Neural cell (in vitro differentiated cells): ENCODE measurements around the gene MAP7D2. TPM values are rescaled to one million over a fixed set of nuclear protein-coding genes. Genes with fewer than 3 reads are reported as not detected.

Experiments used
- H2AFZ ChIP-seq: fragments of 200-600, 300-800 bp; sonication (generic), shearing (Covaris generic); 2 replicates; pipeline ENCODE4 v1.6.0; 2014; ENCODE audit warnings: low read depth, mild to moderate bottlenecking, antibody characterized with exemption, low read length, moderate library complexity
- H3F3A ChIP-seq: fragments of 200-600 bp; shearing (Covaris generic); 2 replicates; pipeline ENCODE4 v1.6.1; 2016; ENCODE audit warnings: mild to moderate bottlenecking, moderate library complexity, mixed read lengths, antibody characterized with exemption, low read length; ENCODE audit not compliant: insufficient read depth, poor library complexity, severe bottlenecking
- H3K27ac ChIP-seq: fragments of 200-600, 300-800 bp; sonication (generic), shearing (Covaris generic); 2 replicates; pipeline ENCODE4 v1.5.1; 2014; ENCODE audit warnings: mild to moderate bottlenecking, low read length, moderate library complexity
- H3K27me3 ChIP-seq: fragments of 300-800, 200-600 bp; sonication (generic), shearing (Covaris generic); 2 replicates; pipeline ENCODE4 v1.6.0; 2014; ENCODE audit warnings: mild to moderate bottlenecking, low read depth, low read length, moderate library complexity; ENCODE audit not compliant: insufficient read depth
- H3K36me3 ChIP-seq: fragments of 300-800, 200-600 bp; sonication (generic), shearing (Covaris generic); 2 replicates; pipeline ENCODE4 v1.5.1; 2014; ENCODE audit warnings: mild to moderate bottlenecking, antibody characterized with exemption, low read length, moderate library complexity; ENCODE audit not compliant: insufficient read depth
- H3K4me2 ChIP-seq: fragments of 300-800, 200-600 bp; sonication (generic), shearing (Covaris generic); 2 replicates; pipeline ENCODE4 v1.6.0; 2014; ENCODE audit warnings: mild to moderate bottlenecking, low read length
- H3K4me3 ChIP-seq: fragments of 300-800, 200-600 bp; sonication (generic), shearing (Covaris generic); 2 replicates; pipeline ENCODE4 v1.5.1; 2014; ENCODE audit warnings: mild to moderate bottlenecking, low read length, moderate library complexity
- H3K79me2 ChIP-seq: fragments of 200-600 bp; shearing (Covaris generic); replicated peaks from 2 replicates; pipeline ENCODE4 v1.6.0; 2014; ENCODE audit warnings: mild to moderate bottlenecking, low read length, moderate library complexity; ENCODE audit not compliant: insufficient read depth
- H3K9ac ChIP-seq: fragments of 300-800, 200-600 bp; sonication (generic), shearing (Covaris generic); 2 replicates; pipeline ENCODE4 v1.6.1; 2016; ENCODE audit warnings: mild to moderate bottlenecking, low read length, mixed read lengths
- H3K9me2 ChIP-seq: fragments of 200-600 bp; shearing (Covaris generic); 2 replicates; pipeline ENCODE4 v1.6.1; 2016; ENCODE audit warnings: mild to moderate bottlenecking, low read length, mixed read lengths; ENCODE audit not compliant: insufficient read depth
- H3K9me3 ChIP-seq: fragments of 200-600, 300-800 bp; sonication (generic), shearing (Covaris generic); 2 replicates; pipeline ENCODE4 v1.6.1; 2016; ENCODE audit warnings: mild to moderate bottlenecking, mixed run types, low read length, moderate library complexity, mixed read lengths
- H4K20me1 ChIP-seq: fragments of 200-600 bp; shearing (Covaris generic); 2 replicates; pipeline ENCODE4 v1.6.1; 2016; ENCODE audit warnings: mild to moderate bottlenecking, mixed run types; ENCODE audit not compliant: insufficient read depth
- CTCF ChIP-seq: fragments of 450-650 bp; IDR thresholded peaks from 2 replicates; pipeline ENCODE4 v1.5.1; 2014; ENCODE audit warnings: antibody characterized with exemption, mild to moderate bottlenecking, moderate library complexity; ENCODE audit not compliant: poor library complexity, severe bottlenecking
- EP300 ChIP-seq: fragments of 450-650 bp; conservative IDR thresholded peaks from 2 replicates; pipeline ENCODE4 v1.6.1; 2014; ENCODE audit warnings: antibody characterized with exemption, mild to moderate bottlenecking, moderate library complexity; ENCODE audit not compliant: poor library complexity, severe bottlenecking
- EZH2 ChIP-seq: fragments of 200-600, 300-800 bp; shearing (Covaris generic), sonication (generic); IDR thresholded peaks from 2 replicates; pipeline ENCODE4 v1.6.1; 2014; ENCODE audit warnings: antibody characterized with exemption, low read length, borderline replicate concordance, mild to moderate bottlenecking; ENCODE audit not compliant: insufficient read depth, poor library complexity, severe bottlenecking
- MXI1 ChIP-seq: fragments of 450-650 bp; conservative IDR thresholded peaks from 2 replicates; pipeline ENCODE4 v1.6.1; 2014; ENCODE audit warnings: antibody characterized with exemption, mild to moderate bottlenecking; ENCODE audit not compliant: poor library complexity, severe bottlenecking
- POLR2AphosphoS5 ChIP-seq: IDR thresholded peaks from 2 replicates; pipeline ENCODE4 v1.6.1; 2012
- RAD21 ChIP-seq: fragments of 450-650 bp; conservative IDR thresholded peaks from 2 replicates; pipeline ENCODE4 v1.6.1; 2014; ENCODE audit warnings: antibody characterized with exemption, mild to moderate bottlenecking, moderate library complexity
- REST ChIP-seq: IDR thresholded peaks from 2 replicates; pipeline ENCODE4 v1.6.1; 2012; ENCODE audit warnings: borderline replicate concordance
- SMC3 ChIP-seq: fragments of 450-650 bp; conservative IDR thresholded peaks from 2 replicates; pipeline ENCODE4 v1.6.1; 2014; ENCODE audit warnings: antibody characterized with exemption, mild to moderate bottlenecking, moderate library complexity; ENCODE audit not compliant: poor library complexity
- TAF1 ChIP-seq: IDR thresholded peaks from 2 replicates; pipeline ENCODE4 v1.6.1; 2012; ENCODE audit warnings: low read depth
- polyA plus RNA-seq: library from polyadenylated mRNA; depleted of rRNA; stranded (reverse); fragments of >200 nt; gene quantifications from 2 replicates; pipeline ENCODE4 v1.2.3, GENCODE V29; 2014

MAP7D2 gene
- polyA plus RNA-seq, 1 donor from 2014 or later, result 6.4 TPM

- no peak overlapping the region for H3K4me3 ChIP-seq
- no peak overlapping the region for H3K4me2 ChIP-seq
- H4K20me1 ChIP-seq, result no peaks in the 10 kb centered on the region
- no peaks in the 10 kb centered on the region for H3K27me3 ChIP-seq
- H3K79me2 ChIP-seq, result no peaks in the 10 kb centered on the region
- peak overlapping the region; percentile 37 for H3K27ac ChIP-seq
- H3K36me3 ChIP-seq, result no peaks in the 10 kb centered on the region
- no peaks in the 10 kb centered on the region for H3K9me2 ChIP-seq
- H2AFZ ChIP-seq, result no peak overlapping the region
- H3F3A ChIP-seq, result no peaks in the 10 kb centered on the region
- H3K9ac ChIP-seq, result no peak overlapping the region
- H3K9me3 ChIP-seq, result no peaks in the 10 kb centered on the region
- no peak for TF ChIP-seq MXI1
- peak; percentile 21 for TF ChIP-seq POLR2AphosphoS5
- TF ChIP-seq SMC3, result no peak
- no peak for TF ChIP-seq CTCF
- no peak for TF ChIP-seq EZH2
These were observed 100.6 kb downstream of the MAP7D2 start for GRCh38 chrX:20015945-20016615.

GRCh38 chrX:20015422-20015821 is 101.3 kb downstream of the MAP7D2 start:
- Histone ChIP-seq H3K79me2 (no peaks in the 10 kb centered on the region), H3K27ac (no peak overlapping the region), H2AFZ (no peak overlapping the region), H3K27me3 (no peaks in the 10 kb centered on the region), H3K4me3 (no peak overlapping the region), H3K4me2 (no peak overlapping the region), H3K36me3 (no peaks in the 10 kb centered on the region), H3F3A (no peaks in the 10 kb centered on the region), H3K9me3 (no peaks in the 10 kb centered on the region), H4K20me1 (no peaks in the 10 kb centered on the region), H3K9ac (no peak overlapping the region), H3K9me2 (no peaks in the 10 kb centered on the region)
- TF ChIP-seq RAD21, result no peak
- TF ChIP-seq TAF1, result no peak
- no peak for TF ChIP-seq POLR2AphosphoS5
- TF ChIP-seq MXI1, result no peak
- no peak for TF ChIP-seq EZH2
- TF ChIP-seq EP300, result no peak
- no peak for TF ChIP-seq REST
- no peak for TF ChIP-seq SMC3
- TF ChIP-seq CTCF, result no peak
